HG03460 (cell line): Measurements from ENCODE around the gene ROS1.

Experiments
- ATAC-seq: cut with Tn5 transposase; IDR thresholded peaks from one replicate; pipeline ENCODE4 v1.9.1; 2021; ENCODE audit not compliant: unreplicated experiment

Gene ROS1

DNA sequence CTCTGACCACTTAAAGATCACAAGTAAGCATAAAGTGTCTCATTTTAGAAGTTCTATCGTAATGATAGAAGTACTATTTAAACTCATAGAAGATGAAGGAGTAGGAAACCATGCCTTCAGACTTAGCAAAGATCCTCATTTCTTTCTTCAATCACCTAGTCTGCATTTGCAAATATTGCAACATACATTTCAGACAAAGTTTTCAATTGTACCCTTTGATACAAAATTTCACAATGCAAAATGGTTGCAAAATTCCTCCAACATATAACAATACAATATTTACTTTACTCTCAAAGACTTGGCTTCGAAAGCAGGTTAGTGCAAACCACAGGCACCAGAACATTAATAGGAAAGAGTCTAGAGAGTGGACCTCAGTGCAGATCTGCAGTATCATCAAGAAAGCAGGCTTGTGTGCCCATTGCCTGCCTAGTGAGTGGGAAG, 16.1 kb upstream of the ROS1 start:
- no peak for ATAC-seq

DNA sequence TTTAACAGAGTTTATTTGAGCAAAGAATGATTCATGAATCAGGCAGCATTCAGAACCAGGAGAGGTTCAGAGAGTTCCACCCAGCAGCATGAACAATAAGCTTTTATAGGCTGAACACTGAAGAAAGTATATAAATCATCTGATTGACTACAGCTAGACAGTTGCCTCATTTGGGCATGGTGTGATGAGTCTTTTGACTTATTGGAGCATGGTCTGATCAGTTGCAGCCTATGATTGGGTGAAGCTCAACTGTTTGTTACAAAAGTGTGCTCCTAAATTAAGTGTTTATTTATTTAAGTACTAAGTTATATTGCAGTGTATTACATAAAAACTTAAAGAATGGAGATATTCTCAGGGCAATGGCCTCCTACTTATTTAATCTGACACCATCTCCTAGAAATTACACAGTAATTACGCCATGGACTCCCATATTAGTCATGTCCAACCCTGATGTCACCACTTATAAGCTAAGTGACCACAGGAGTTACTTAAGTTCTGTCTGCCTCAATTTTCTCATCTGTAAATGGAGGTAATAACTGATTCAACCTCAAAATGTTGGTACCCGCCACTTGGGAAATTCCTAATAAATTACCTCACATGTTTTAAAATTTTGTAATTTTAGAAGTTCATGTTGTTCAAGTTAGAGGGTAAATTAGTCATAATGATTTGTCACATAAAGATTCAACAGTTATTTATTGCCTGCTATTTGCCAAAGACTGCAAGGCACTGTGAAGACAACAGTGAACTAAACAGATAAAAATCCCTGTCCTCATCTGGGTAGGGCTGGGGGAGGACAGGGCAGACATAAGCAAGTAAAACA, 15.2 kb upstream of the ROS1 start:
- no peak for ATAC-seq

DNA sequence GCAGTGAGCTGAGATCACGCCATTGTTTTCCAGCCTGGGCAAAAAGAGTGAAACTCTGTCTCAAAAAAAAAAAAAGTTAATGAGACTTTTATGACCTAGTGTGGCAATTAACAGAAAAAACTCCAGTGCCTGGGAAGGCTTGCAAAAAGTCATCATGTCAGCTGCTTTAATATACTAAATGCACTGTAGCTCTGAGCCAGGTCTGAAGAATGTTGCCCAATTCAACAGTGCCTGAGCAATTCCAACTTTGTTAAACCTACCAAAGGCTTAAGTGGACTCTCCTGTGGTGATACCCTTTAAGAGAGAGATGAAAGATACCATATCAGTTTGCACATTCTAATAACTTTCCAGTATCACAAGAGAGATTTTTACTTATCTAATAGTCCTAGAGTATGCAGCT, 6.5 kb upstream of the ROS1 start:
- no peak for ATAC-seq

DNA sequence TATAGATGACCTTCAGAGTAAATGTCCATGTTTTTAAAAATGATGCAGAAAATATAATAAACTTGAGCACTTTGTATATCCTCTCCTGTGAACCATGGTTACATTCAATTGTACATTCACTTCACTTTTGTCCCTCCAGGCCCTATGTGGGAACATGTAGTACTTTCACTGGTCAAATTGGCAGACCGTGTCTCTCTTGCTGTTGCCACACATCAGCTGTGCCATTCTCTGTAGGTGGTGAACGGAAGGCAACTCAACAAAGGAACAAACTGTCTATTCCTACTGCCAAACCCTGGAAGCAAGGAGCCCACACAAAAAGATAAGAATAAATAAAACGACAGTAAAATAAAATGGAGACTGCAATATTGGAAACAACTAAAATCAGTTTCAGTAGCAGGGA, 2.0 kb downstream of the ROS1 start:
- no peak for ATAC-seq

DNA sequence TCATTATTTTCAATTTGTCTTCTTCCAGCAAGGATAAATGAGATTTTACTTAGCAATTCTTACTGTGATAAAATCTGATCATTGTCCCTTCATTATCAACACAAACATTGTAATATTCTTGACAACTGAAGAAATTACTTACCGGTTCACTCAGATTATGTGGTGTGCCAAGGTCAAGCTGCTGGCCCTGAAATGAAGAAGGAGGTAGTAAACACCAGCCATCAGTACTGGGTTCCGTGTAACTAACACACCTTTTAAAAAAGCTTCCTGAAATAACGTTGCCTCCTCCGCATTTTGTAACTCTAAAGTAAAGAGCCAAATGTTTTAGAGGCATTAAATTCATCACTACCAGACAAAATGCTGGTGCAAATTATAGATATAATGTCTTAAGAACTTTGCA, 7.4 kb downstream of the ROS1 start:
- no peak for ATAC-seq

DNA sequence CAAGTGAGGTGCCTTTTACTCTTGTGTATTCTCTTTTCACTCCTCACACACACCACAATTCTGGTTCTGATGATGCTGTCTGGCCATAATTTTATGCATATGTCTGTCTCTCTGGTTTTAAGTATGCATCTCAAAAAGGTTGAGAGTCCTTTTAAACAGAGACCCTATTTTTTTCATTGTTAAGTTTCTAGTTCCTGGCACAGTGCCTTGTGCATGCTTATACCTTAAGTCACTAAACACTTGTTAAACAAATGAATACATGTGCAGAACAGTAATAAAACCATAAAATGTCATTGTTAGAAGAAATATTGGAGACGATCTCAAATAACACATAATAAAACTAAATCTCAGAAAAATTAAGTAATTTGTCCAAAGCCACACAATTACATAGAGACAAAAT, 7.9 kb downstream of the ROS1 start:
- no peak for ATAC-seq

DNA sequence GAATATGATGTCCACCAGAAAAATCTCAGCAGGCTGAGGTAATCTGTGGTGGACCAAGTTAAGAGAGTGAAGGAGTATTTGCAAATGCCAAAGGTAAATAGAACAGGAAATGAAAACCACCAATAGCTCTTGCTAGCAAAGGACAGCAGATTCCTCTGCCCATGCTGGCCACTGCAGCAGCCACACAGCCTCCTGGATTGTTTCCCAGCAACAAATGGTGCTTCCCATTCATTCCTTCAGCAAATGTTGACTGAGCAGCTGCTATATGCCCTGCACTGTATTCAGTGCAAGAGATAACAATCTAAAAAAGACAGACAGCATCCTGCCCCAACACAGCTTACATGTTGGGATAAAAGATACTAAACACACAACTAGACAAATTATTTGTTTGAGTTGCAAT, 11.0 kb downstream of the ROS1 start:
- no peak for ATAC-seq

DNA sequence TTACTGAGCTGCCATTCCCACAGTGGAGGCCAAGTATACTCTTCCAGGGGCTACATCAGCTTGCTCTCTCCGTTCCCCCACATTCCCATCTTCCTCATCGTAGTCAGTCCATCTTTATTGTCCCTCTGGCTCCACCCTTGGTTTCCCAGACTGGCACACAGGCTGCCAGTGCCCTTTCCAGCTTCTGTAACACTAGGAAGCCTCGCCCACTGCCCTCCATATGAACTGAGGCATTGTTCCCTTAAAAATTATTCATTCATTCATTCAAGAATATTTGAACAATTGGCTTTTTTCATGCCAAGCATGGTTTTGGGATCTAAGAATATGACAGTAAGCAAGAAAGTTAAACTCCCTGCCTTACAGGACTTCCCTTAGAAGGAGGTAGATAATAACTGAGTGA, 14.3 kb downstream of the ROS1 start:
- ATAC-seq = no peak

DNA sequence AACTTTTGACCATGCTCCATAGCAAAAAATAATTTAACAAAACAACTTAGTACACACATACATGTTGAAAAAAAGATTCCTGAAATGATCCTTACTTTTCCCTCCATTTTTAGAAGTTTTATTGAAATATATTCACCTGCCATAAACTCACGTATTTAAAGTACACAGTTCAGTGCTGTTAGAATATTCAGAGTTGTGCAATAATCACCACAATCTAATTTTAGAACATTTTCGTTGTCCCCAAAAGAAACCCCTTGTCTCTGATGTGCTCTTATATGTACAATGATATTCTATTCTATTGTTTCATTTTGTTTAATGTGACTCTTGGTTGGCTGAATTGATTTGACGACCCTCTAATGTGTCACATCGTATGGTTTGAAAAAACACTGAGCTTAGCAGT, 15.9 kb downstream of the ROS1 start:
- no peak for ATAC-seq

DNA sequence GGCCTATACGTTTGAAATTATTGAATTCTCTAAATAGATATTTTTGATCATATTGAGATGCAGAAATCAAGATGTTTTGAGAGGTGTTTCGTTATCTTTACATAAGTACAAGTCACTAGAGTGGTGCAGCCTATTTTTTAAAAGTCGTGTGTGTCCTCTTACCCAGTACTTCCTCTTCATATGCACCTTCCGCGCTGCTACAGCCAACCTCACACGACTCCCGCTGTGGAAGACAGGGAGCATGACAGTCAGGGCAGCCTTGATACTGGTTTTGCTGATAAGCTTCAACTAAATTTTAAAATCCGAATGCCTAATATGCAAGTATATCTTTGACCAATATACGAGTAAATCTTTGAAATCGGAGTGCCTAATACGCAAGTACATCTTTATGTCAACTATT, 16.3 kb downstream of the ROS1 start:
- ATAC-seq = no peak

DNA sequence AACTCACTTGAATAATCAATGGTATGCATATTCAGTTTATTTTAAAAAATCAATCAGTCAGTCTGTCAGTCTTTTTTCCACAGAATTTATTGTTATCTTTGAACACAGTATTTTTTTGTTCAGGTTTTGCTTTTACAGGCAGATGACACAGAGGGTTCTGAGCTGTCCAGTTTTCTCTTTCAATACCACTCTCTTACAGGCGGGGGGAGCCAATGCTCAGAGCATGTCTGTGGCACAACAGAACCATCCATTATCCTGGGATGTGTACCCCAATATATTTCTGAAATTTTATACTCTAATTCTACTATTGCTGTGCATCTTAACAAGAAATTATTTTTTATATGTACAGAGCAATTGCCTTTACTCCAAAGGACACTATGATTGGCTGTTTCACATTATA, 21.2 kb downstream of the ROS1 start:
- no peak for ATAC-seq

DNA sequence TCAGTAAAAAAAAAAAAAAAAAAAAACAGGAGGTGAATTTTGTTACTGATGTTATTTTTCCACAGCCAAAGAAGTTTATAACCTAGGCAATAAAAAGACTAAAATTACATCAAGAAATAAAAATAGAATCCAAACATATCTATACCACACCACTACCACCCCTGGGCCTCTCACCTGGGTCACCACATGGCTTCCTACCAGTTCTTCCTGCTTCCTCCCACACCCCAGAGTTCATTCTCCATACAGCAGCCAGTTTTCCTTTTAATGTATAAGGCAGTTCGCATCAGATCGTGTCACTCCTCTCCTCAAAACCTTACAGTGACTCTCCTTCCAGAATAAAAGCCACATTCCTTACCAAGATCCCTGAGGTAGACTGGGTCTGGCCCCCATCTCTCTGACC, 23.9 kb downstream of the ROS1 start:
- ATAC-seq = no peak

DNA sequence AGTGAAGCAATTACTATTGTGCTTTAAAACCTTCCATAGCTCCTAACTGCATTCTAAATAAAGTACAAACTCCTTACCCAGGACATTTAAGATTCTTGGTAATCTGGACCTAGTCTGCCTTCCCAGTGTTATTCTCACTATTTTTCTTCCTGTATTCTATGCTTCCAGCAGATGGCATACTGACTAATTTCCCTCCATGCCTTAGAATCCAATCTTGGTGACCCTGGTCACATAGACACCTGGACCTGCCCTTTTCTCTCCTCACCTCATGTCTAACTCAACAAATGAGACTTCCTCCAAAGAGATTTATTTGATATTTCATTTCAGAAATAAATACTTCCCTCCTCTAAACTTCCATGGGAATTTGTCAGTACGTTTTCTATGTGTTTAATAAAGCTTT, 25.8 kb downstream of the ROS1 start:
- no peak for ATAC-seq

DNA sequence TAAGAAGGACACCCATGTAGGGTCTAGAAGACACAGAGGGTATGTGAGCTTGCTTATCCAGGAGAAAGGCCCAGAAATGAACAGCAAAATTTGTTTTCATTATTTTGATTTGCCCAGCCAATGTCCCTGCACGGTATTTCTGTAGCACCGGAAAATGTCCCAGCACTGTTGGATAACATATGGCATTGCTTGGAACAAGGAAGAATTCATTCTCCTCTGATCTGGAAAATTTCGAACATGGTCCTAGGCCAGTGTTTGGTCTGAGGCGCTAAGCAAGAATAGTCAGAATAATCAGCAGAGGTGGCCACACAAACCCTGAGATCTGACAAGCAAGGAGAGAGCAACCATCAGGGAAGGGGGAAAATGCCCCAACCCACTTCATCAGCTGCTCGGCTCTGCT, 26.6 kb downstream of the ROS1 start:
- no peak for ATAC-seq

DNA sequence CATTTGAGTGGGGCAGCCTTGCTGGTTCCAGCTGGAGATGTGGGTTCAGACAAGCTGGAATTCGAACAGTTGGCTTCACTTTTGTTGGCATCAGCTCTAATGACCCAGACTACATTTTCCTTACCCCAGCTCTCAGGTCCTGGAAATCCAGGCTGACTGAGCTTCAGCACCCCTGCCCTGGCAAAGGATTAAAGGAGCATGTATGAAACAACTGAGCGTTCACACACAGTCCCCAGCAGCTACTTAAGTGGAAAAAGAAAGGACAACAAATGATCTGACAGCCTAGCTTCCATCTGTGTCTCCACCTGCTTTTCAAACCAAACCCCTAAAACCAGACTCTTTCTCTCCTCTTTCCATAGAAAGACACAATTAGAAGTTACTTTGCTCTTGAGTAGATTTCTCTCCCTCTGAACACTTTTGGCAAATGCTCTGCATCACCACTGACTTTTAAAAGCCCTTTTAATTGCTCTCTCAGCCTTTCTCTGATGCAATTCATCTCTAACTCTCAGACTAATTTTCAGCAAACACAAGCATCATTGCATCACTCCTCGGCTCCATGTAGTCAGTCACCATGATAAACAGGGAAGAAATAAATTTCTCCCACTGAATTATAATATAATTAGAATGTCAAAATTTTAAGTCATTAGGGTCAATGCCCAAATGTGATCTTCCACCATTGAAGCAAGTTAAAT, 28.1 kb downstream of the ROS1 start:
- no peak for ATAC-seq

DNA sequence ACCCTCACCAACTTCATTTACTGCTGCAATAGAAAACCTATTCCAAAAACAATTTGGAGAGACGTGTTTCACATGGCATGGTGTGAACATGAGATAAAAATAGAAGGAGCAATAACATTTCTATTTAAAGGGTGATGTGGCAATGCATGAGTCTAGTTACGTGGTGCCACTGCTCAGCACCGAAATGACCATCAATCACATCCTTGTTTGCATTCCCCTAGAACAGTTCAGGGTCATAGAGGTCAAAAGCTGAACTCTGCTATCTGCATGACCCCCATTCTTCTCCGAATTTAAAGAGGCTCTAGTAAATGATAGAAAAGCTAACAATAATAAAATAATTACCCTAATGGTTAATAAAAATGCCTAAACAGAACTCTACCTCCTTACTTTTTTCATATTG, 29.5 kb downstream of the ROS1 start:
- ATAC-seq = no peak

DNA sequence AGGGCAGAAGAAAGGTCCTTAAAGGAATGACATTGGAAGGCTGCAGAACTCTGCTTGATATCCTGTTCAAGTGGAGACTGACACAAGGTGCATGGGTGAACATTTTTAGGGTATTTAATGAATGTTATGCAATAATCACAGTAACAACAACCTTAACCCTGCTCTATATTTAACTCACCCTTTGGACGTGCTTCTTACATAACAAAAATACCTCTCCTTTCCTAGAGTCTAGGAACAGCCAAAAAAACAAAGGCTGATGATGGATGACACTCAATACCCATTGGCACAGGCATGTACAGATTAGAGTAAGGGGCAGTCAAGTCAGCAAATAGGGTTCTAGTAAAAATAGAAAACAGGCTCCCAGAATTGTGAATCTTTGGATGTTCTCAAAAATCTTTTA, 30.6 kb downstream of the ROS1 start:
- no peak for ATAC-seq

DNA sequence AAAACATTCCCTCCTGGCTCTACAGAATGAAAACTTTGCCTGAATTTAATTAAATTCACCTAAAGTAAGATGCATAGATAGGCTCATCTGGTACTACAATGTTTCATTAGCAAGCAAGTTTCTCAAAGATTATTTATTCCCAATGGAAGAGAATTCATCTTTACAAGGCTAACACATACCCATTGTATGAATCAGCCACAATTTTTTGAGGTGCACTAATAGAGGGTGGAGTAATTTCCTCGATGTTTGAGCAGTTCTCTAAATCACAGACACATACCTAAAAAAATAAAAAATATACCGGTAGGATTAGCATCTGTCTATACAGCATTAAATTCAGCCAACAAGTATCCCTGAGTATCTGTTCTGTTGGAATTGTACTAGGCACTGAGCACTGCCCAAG, 32.7 kb downstream of the ROS1 start:
- ATAC-seq = no peak

DNA sequence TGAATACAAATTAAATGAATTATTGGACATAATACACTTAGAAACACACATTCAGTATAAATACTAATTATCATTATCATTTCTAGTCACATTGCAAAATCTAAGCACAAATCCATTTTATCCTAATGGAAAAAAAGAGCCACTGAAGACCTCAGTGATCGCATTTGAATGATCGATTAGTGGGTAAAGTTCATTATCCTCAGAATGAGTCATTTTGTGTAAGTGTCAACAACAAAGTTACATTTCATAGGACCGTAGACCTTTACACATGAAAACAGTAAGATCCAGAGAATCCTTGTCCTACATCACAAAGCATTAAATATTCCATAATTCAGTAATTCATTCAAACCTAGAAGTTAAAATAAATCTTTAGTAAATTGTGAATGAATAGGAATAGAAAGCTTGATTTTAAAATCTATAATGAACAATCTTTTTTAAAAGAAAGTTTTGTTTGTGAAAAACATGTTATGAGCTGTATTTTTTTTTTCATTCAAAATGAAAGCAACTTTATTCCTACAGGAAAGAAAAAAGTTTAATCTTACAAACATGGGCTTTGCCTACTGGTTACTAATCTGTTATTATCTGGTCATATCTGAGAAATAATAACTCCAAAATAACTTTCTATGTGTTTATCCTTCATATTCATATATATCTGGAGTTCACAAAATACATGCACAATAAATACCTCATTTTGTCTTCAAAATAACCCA, 33.7 kb downstream of the ROS1 start:
- no peak for ATAC-seq

DNA sequence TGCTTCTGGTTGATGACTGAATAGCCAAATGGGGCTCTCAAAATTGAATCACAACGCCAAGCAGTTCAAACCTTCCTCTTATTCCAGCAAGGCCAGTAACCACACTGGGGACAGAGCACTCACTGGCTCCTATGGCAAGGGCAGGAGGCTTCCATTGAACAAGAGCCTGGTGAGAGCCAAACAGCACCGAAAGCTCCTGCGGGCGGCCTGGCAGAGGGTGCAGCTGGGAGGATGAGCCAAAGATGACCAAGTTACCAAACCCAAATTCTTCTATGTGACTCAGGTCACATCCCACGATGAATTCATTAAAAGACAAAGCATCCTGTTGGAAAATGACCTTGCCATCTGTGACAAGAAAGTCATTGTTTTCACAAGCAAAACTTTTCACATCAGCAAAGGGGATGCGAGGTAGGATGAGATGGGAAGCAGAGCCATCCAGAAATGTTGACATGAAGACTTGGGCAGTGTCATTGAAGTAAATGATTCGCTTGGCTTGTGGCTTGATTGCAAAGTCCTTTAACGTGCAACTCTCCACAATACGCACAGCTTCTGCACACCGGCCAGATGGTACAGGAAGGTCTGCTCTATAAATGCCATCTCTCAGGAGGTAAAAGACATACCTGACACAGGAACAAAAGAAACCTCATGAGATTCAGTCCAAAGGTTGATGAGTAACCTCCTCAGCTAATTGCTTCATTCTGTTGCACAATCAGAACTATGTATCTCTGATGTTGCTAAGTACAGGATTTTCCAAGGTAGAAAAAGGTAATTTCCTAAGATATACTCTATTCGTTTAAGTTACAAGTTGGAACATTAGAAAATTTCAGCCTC, 36.3 kb downstream of the ROS1 start:
- ATAC-seq = no peak

DNA sequence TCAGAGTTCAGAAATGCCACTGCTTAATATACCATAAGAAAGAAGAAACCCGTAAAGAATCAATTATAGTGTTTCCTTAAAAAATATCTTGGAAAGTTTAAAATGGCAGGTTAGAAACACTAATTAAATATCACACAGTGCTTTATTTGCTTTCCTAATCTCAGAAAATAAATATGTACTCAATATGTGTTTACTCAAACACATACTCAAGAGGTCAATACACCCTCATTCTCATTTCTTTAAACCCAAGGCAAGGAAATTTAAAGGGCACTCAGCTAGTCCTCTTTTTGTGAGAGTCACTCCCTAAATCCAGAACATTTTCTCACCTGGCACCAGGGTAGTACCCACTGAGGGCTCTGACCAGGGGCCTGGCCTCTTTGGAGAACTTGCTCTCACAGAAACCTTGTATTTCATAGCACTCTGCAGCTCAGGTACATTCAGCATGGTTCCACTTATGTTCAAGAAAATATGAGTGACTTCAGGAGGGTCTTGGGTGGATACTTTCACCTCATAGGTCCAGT, 38.2 kb downstream of the ROS1 start:
- no peak for ATAC-seq
